Neural progenitor cell (in vitro differentiated cells): ENCODE results near the gene FAM89B. TPM values are rescaled to one million over a fixed set of nuclear protein-coding genes. Genes with fewer than 3 reads are reported as not detected.

Source experiments
- DNase-seq: peaks from one replicate; pipeline ENCODE4 v3.0.0-alpha.2; 2016; ENCODE audit warnings: low spot score
- H2AFZ ChIP-seq: fragments of 200-600 bp; sonication (generic); replicated peaks from 2 replicates; pipeline ENCODE4 v1.6.1; 2016; ENCODE audit warnings: antibody characterized with exemption
- H3F3A ChIP-seq: fragments of 200-600 bp; sonication (generic); 2 replicates; pipeline ENCODE4 v1.6.1; 2016; ENCODE audit warnings: antibody characterized with exemption, low read depth
- H3K27ac ChIP-seq: fragments of 200-600 bp; sonication (generic); 2 replicates; pipeline ENCODE4 v1.5.1; 2016; ENCODE audit warnings: mild to moderate bottlenecking
- H3K27me3 ChIP-seq: fragments of 200-600 bp; sonication (generic); 2 replicates; pipeline ENCODE4 v1.6.1; 2016; ENCODE audit warnings: mild to moderate bottlenecking, moderate library complexity
- H3K36me3 ChIP-seq: fragments of 200-600 bp; sonication (generic); 2 replicates; pipeline ENCODE4 v1.5.1; 2016
- H3K4me1 ChIP-seq: fragments of 200-600 bp; sonication (generic); 2 replicates; pipeline ENCODE4 v1.6.1; 2016; ENCODE audit warnings: mixed run types
- H3K4me2 ChIP-seq: fragments of 200-600 bp; sonication (generic); 2 replicates; pipeline ENCODE4 v1.6.1; 2016
- H3K4me3 ChIP-seq: fragments of 200-600 bp; sonication (generic); 2 replicates; pipeline ENCODE4 v1.5.1; 2016
- H3K79me2 ChIP-seq: fragments of 200-600 bp; sonication (generic); 2 replicates; pipeline ENCODE4 v1.6.1; 2016; ENCODE audit warnings: low read depth
- H3K9ac ChIP-seq: fragments of 200-600 bp; sonication (generic); 2 replicates; pipeline ENCODE4 v1.6.1; 2016
- H3K9me3 ChIP-seq: fragments of 200-600 bp; sonication (generic); 2 replicates; pipeline ENCODE4 v1.5.1; 2016; ENCODE audit warnings: low read depth
- H4K20me1 ChIP-seq: fragments of 200-600 bp; sonication (generic); 2 replicates; pipeline ENCODE4 v1.6.1; 2016; ENCODE audit warnings: low read depth
- H3K27ac Mint-ChIP-seq: 3 replicates; pipeline ENCODE4 v1.8.0; 2021; ENCODE audit warnings: mixed read lengths
- H3K27me3 Mint-ChIP-seq: 2 replicates; pipeline ENCODE4 v1.8.0; 2022; ENCODE audit warnings: low read depth, mild to moderate bottlenecking, inconsistent platforms, moderate library complexity, mixed read lengths; ENCODE audit not compliant: insufficient read depth
- H3K36me3 Mint-ChIP-seq: 3 replicates; pipeline ENCODE4 v1.8.0; 2021; ENCODE audit warnings: mixed read lengths
- H3K4me1 Mint-ChIP-seq: 3 replicates; pipeline ENCODE4 v1.8.0; 2021; ENCODE audit warnings: mixed read lengths
- H3K4me3 Mint-ChIP-seq: 3 replicates; pipeline ENCODE4 v1.8.0; 2021; ENCODE audit warnings: mild to moderate bottlenecking, moderate library complexity, mixed read lengths
- H3K9me3 Mint-ChIP-seq: 3 replicates; pipeline ENCODE4 v1.8.0; 2020; ENCODE audit warnings: mixed read lengths
- CTCF ChIP-seq: fragments of 200-600 bp; sonication (generic); IDR thresholded peaks from 2 replicates; pipeline ENCODE4 v1.5.1; 2017; ENCODE audit warnings: antibody characterized with exemption, mild to moderate bottlenecking
- EZH2 ChIP-seq: fragments of 200-600 bp; sonication (generic); IDR thresholded peaks from 2 replicates; pipeline ENCODE4 v1.6.1; 2017; ENCODE audit warnings: antibody characterized with exemption, mild to moderate bottlenecking, moderate library complexity
- EZH2phosphoT487 ChIP-seq: fragments of 200-600 bp; sonication (generic); IDR thresholded peaks from 2 replicates; pipeline ENCODE4 v1.6.1; 2017; ENCODE audit warnings: antibody characterized with exemption
- total RNA-seq: library from RNA; depleted of rRNA; stranded (reverse); fragments of >200 nt; gene quantifications from 2 replicates; pipeline ENCODE4 v1.2.3, GENCODE V29; 2015; ENCODE audit warnings: low replicate concordance

The FAM89B gene
- total RNA-seq, 1 donor from 2014 or later, result 11.7 TPM

GRCh38 chr11:65596520-65596919 lies 24.2 kb downstream of the FAM89B start:
- TF ChIP-seq CTCF (no peak), EZH2 (no peak), EZH2phosphoT487 (no peak)
- Mint-ChIP-seq H3K36me3 (peaks cover 7% of the 10 kb centered on the region), H3K9me3 (no peaks in the 10 kb centered on the region), H3K4me1 (no peaks in the 10 kb centered on the region), H3K27ac (no peak overlapping the region), H3K4me3 (no peak overlapping the region), H3K27me3 (peaks cover 25% of the 10 kb centered on the region)
- H3K9me3 ChIP-seq, result no peaks in the 10 kb centered on the region
- H3K27me3 ChIP-seq, result peaks cover 29% of the 10 kb centered on the region
- H3K27ac ChIP-seq, result no peak overlapping the region
- no peak overlapping the region for H3K9ac ChIP-seq
- no peak overlapping the region for H2AFZ ChIP-seq
- H3K4me3 ChIP-seq, result no peak overlapping the region
- H3K4me1 ChIP-seq, result peaks cover 8% of the 10 kb centered on the region
- H3K79me2 ChIP-seq, result no peaks in the 10 kb centered on the region
- H4K20me1 ChIP-seq, result no peaks in the 10 kb centered on the region
- no peak overlapping the region for H3K4me2 ChIP-seq
- no peak for DNase-seq
- peaks cover 22% of the 10 kb centered on the region for H3F3A ChIP-seq
- no peaks in the 10 kb centered on the region for H3K36me3 ChIP-seq

GRCh38 chr11:65598258-65598699 lies 25.9 kb downstream of the FAM89B start:
- no peaks in the 10 kb centered on the region for H3K4me1 ChIP-seq
- Mint-ChIP-seq H3K27ac (no peak overlapping the region), H3K27me3 (peaks cover 15% of the 10 kb centered on the region), H3K4me3 (no peak overlapping the region), H3K36me3 (peaks cover 8% of the 10 kb centered on the region), H3K9me3 (no peaks in the 10 kb centered on the region), H3K4me1 (no peaks in the 10 kb centered on the region)
- H3K9me3 ChIP-seq, result no peaks in the 10 kb centered on the region
- H3K4me2 ChIP-seq, result no peak overlapping the region
- no peaks in the 10 kb centered on the region for H3K79me2 ChIP-seq
- no peaks in the 10 kb centered on the region for H4K20me1 ChIP-seq
- H3K9ac ChIP-seq, result no peak overlapping the region
- no peak overlapping the region for H3K27ac ChIP-seq
- DNase-seq, result no peak
- H3K36me3 ChIP-seq, result no peaks in the 10 kb centered on the region
- H3F3A ChIP-seq, result peaks cover 4% of the 10 kb centered on the region
- no peak for TF ChIP-seq CTCF
- no peak overlapping the region for H2AFZ ChIP-seq
- no peak overlapping the region for H3K4me3 ChIP-seq
- peaks cover 11% of the 10 kb centered on the region for H3K27me3 ChIP-seq

- Mint-ChIP-seq H3K4me1 (no peaks in the 10 kb centered on the region), H3K4me3 (no peak overlapping the region), H3K9me3 (no peaks in the 10 kb centered on the region), H3K27ac (no peak overlapping the region), H3K36me3 (peaks cover 11% of the 10 kb centered on the region), H3K27me3 (peaks cover 3% of the 10 kb centered on the region)
- DNase-seq, result no peak
- Histone ChIP-seq H3K79me2 (no peaks in the 10 kb centered on the region), H2AFZ (no peak overlapping the region), H3K4me3 (no peak overlapping the region), H3K9ac (no peak overlapping the region), H3K9me3 (no peaks in the 10 kb centered on the region), H3K36me3 (no peaks in the 10 kb centered on the region), H4K20me1 (no peaks in the 10 kb centered on the region), H3K4me2 (no peak overlapping the region), H3K27me3 (peaks cover under 1% of the 10 kb centered on the region), H3F3A (no peaks in the 10 kb centered on the region), H3K4me1 (no peaks in the 10 kb centered on the region), H3K27ac (no peak overlapping the region)
- TF ChIP-seq EZH2 (no peak), CTCF (no peak), EZH2phosphoT487 (no peak)
Observed at GRCh38 chr11:65599216-65599954, 27.0 kb downstream of the FAM89B start.
